Measurements from ENCODE around the gene KRTAP19-6. TPM values are rescaled to one million over a fixed set of nuclear protein-coding genes. Genes with fewer than 3 reads are reported as not detected.

Gene KRTAP19-6
- total RNA-seq, 2 donors from 2014 or later, result not detected

Other genes starting within 250 kb of the KRTAP19-6 start
- not detected for gene KRTAP26-1, start 221.5 kb downstream of the KRTAP19-6 start, total RNA-seq
- gene KRTAP27-1, start 204.2 kb downstream of the KRTAP19-6 start, total RNA-seq, result not detected
- gene KRTAP23-1, start 193.3 kb downstream of the KRTAP19-6 start, total RNA-seq, result not detected
- not detected for gene KRTAP13-2, start 169.6 kb downstream of the KRTAP19-6 start, total RNA-seq
- not detected for gene KRTAP13-1, start 145.8 kb downstream of the KRTAP19-6 start, total RNA-seq
- not detected for gene KRTAP13-3, start 115.9 kb downstream of the KRTAP19-6 start, total RNA-seq
- not detected for gene KRTAP13-4, start 111.6 kb downstream of the KRTAP19-6 start, total RNA-seq
- gene KRTAP15-1, start 101.6 kb downstream of the KRTAP19-6 start, total RNA-seq, result not detected
- gene KRTAP19-1, start 61.5 kb downstream of the KRTAP19-6 start, total RNA-seq, result not detected
- not detected for gene KRTAP19-2, start 54.4 kb downstream of the KRTAP19-6 start, total RNA-seq
- gene KRTAP19-3, start 49.9 kb downstream of the KRTAP19-6 start, total RNA-seq, result not detected
- gene KRTAP19-4, start 44.7 kb downstream of the KRTAP19-6 start, total RNA-seq, result not detected
- not detected for gene KRTAP19-5, start 39.7 kb downstream of the KRTAP19-6 start, total RNA-seq
- not detected for gene KRTAP19-7, start 19.4 kb upstream of the KRTAP19-6 start, total RNA-seq
- gene KRTAP22-2, start 48.5 kb upstream of the KRTAP19-6 start, total RNA-seq, result not detected
- not detected for gene KRTAP6-3, start 50.6 kb upstream of the KRTAP19-6 start, total RNA-seq
- gene KRTAP6-2, start 57.0 kb upstream of the KRTAP19-6 start, total RNA-seq, result not detected
- not detected for gene KRTAP22-1, start 59.2 kb upstream of the KRTAP19-6 start, total RNA-seq
- not detected for gene KRTAP6-1, start 72.1 kb upstream of the KRTAP19-6 start, total RNA-seq
- gene KRTAP20-1, start 74.6 kb upstream of the KRTAP19-6 start, total RNA-seq, result not detected
- not detected for gene KRTAP20-4, start 78.8 kb upstream of the KRTAP19-6 start, total RNA-seq
- not detected for gene KRTAP20-2, start 93.3 kb upstream of the KRTAP19-6 start, total RNA-seq
- not detected for gene KRTAP20-3, start 101.0 kb upstream of the KRTAP19-6 start, total RNA-seq
- not detected for gene KRTAP21-3, start 176.9 kb upstream of the KRTAP19-6 start, total RNA-seq
- gene KRTAP21-2, start 205.4 kb upstream of the KRTAP19-6 start, total RNA-seq, result not detected
- not detected for gene KRTAP21-1, start 213.6 kb upstream of the KRTAP19-6 start, total RNA-seq